Measurements from ENCODE around the gene NGEF.

The NGEF gene

DNA sequence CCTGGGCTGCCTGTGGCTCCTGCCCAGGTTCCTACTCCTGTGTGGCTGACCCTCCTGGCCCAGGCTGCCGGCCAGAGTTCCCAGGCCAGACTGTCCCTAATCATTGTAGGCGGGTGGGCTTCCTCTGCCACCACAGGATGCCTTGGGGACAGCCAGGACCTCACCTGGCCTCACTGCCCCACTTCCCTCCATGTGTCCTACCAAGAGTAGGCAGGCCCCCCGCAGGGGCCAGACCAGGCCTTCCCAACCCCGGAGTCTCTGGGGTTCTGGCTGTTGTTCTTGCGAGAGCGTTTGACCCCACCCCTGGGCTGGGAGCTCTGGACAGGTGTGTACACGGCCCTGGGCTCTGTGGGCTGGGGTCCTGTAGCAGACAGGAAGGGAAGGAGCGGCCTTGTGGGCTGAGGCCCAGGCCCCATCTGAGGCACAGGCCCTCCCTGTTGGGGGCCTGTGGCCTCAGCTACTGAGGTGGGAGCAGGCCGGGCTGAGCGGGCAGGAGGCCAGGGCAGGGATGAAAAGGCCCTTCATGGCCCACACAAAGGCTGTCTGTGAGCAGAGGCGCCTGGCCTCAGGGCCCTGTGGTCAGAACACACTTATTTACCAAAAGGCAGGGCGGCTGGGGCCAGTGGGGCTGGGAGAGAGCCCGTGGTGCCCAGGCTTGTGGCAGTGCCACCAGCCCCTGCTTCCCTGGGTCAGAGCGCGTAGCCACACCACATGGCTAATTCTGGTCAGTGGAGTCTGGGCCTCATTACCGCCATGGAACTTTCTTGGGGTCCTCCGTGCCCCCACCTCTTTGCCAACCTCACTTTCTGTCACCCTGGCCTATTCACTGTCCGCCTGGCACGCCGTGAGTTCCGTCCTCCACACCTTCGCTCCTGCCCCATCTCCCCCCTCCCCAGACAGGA lies 141.0 kb downstream of the NGEF start:
- no peak for TF ChIP-seq EZH2 (IDR thresholded peaks at IDR 0.05; ENCODE audit: borderline replicate concordance, low read length)
- TF ChIP-seq, protein P1, sequence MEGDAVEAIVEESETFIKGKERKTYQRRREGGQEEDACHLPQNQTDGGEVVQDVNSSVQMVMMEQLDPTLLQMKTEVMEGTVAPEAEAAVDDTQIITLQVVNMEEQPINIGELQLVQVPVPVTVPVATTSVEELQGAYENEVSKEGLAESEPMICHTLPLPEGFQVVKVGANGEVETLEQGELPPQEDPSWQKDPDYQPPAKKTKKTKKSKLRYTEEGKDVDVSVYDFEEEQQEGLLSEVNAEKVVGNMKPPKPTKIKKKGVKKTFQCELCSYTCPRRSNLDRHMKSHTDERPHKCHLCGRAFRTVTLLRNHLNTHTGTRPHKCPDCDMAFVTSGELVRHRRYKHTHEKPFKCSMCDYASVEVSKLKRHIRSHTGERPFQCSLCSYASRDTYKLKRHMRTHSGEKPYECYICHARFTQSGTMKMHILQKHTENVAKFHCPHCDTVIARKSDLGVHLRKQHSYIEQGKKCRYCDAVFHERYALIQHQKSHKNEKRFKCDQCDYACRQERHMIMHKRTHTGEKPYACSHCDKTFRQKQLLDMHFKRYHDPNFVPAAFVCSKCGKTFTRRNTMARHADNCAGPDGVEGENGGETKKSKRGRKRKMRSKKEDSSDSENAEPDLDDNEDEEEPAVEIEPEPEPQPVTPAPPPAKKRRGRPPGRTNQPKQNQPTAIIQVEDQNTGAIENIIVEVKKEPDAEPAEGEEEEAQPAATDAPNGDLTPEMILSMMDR (IDR thresholded peaks at IDR 0.05; ENCODE audit: low read length): no peak
- H3K27me3 ChIP-seq (ENCODE audit: insufficient read depth, low read length): no peaks in the 10 kb centered on the region; the same call in 1 of the 2 replicates
- H4K20me1 ChIP-seq (ENCODE audit: insufficient read depth, low read length): no peaks in the 10 kb centered on the region
- no peaks in the 10 kb centered on the region for H3K79me2 ChIP-seq (ENCODE audit: insufficient read depth, low read length)
- no peaks in the 10 kb centered on the region for H3K4me1 ChIP-seq (ENCODE audit: insufficient read depth, low read length, severe bottlenecking)
- no peaks in the 10 kb centered on the region for H3K9me3 ChIP-seq (ENCODE audit: low read length)
- H2AFZ ChIP-seq (ENCODE audit: low read length): no peak overlapping the region
- no peaks in the 10 kb centered on the region for H3F3A ChIP-seq (ENCODE audit: insufficient read depth, low read length)
- H3K36me3 ChIP-seq (ENCODE audit: insufficient read depth, low read length): no peaks in the 10 kb centered on the region
- H3K9ac ChIP-seq (ENCODE audit: low read length): no peak overlapping the region
- no peak overlapping the region for H3K27ac ChIP-seq (ENCODE audit: low read depth, low read length, poor library complexity, severe bottlenecking)
- no peak overlapping the region for H3K4me2 ChIP-seq (ENCODE audit: low read length)
- no peaks in the 10 kb centered on the region for H3K9me2 ChIP-seq (ENCODE audit: low read depth, low read length)
- H3K4me3 ChIP-seq (ENCODE audit: low read depth, low read length, poor library complexity, severe bottlenecking): no peak overlapping the region

DNA sequence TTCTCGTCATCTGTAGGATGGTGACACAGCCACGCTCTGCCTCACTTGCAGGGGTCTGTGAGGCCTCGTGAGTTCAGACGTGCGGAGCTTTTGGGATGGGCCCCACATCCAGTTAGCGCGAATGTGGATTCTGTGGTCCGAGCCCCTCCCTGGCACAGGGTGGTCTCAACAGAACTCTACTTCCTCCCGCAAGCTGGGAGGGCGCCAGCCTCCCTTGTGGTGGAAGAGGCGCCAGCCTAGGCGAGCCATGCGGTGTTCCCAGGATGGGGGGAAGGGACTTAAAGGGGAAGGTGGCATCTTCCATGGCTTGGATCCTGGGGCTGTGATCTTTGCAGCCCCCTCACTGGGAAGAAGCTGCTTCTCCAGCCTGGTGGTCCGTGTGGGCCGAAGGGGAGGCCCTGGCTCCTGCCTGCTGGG lies 141.6 kb downstream of the NGEF start:
- Histone ChIP-seq H3K9me3 (ENCODE audit: low read length) (no peaks in the 10 kb centered on the region), H3K4me2 (ENCODE audit: low read length) (no peak overlapping the region), H3K79me2 (ENCODE audit: insufficient read depth, low read length) (no peaks in the 10 kb centered on the region), H3K36me3 (ENCODE audit: insufficient read depth, low read length) (no peaks in the 10 kb centered on the region), H3K9ac (ENCODE audit: low read length) (no peak overlapping the region), H3K27ac (ENCODE audit: low read depth, low read length, poor library complexity, severe bottlenecking) (no peak overlapping the region), H3K4me3 (ENCODE audit: low read depth, low read length, poor library complexity, severe bottlenecking) (no peak overlapping the region), H2AFZ (ENCODE audit: low read length) (no peak overlapping the region), H3K27me3 (ENCODE audit: insufficient read depth, low read length) (no peaks in the 10 kb centered on the region; the same call in 1 of the 2 replicates), H3K9me2 (ENCODE audit: low read depth, low read length) (no peaks in the 10 kb centered on the region), H3F3A (ENCODE audit: insufficient read depth, low read length) (no peaks in the 10 kb centered on the region), H3K4me1 (ENCODE audit: insufficient read depth, low read length, severe bottlenecking) (no peaks in the 10 kb centered on the region), H4K20me1 (ENCODE audit: insufficient read depth, low read length) (no peaks in the 10 kb centered on the region)
- TF ChIP-seq EZH2 (IDR thresholded peaks at IDR 0.05; ENCODE audit: borderline replicate concordance, low read length): no peak
- TF ChIP-seq, protein P1 (IDR thresholded peaks at IDR 0.05; ENCODE audit: low read length): no peak

DNA sequence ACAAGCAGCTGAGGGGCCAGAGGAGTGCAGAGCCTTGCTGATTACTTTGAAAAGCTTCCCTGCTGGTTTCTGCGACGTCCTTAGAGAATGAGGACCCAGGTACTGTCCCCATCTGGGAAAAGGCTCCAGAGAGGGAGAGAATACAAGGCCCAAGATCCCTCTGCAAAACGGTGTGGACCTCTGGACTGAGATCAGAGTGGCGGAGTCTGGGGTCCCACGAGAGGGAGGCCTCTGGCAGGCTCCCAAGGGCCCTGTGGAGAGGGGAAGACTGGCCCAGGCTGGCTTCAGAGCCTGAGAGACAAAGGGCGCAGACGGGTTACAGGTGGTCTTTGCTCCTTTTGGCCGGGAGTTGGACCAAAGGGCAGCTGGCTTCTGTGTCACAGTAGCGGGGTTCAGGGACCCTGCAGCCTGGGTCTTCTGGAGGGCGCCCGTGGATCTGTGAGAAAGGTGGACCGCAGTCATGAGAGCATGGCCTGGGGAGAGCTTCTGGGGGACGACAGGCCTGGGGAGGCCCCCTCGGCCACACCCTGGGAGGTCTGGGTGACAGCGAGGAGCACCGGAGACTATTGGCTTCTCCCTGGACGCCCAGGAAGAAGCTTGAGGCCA lies 142.2 kb downstream of the NGEF start:
- Histone ChIP-seq H3K9ac (ENCODE audit: low read length) (no peak overlapping the region), H3K4me2 (ENCODE audit: low read length) (no peak overlapping the region), H3K79me2 (ENCODE audit: insufficient read depth, low read length) (no peaks in the 10 kb centered on the region), H2AFZ (ENCODE audit: low read length) (no peak overlapping the region), H3K4me1 (ENCODE audit: insufficient read depth, low read length, severe bottlenecking) (no peaks in the 10 kb centered on the region), H3K27me3 (ENCODE audit: insufficient read depth, low read length) (no peaks in the 10 kb centered on the region; the same call in 1 of the 2 replicates), H4K20me1 (ENCODE audit: insufficient read depth, low read length) (no peaks in the 10 kb centered on the region), H3K36me3 (ENCODE audit: insufficient read depth, low read length) (no peaks in the 10 kb centered on the region), H3F3A (ENCODE audit: insufficient read depth, low read length) (no peaks in the 10 kb centered on the region), H3K27ac (ENCODE audit: low read depth, low read length, poor library complexity, severe bottlenecking) (no peak overlapping the region), H3K9me3 (ENCODE audit: low read length) (no peaks in the 10 kb centered on the region), H3K4me3 (ENCODE audit: low read depth, low read length, poor library complexity, severe bottlenecking) (no peak overlapping the region), H3K9me2 (ENCODE audit: low read depth, low read length) (no peaks in the 10 kb centered on the region)
- TF ChIP-seq, protein P1 (IDR thresholded peaks at IDR 0.05; ENCODE audit: low read length): no peak
- no peak for TF ChIP-seq EZH2 (IDR thresholded peaks at IDR 0.05; ENCODE audit: borderline replicate concordance, low read length)

Data from OCI-LY1 (cell line).